Measurements from ENCODE around the gene PAFAH1B1.

DNA sequence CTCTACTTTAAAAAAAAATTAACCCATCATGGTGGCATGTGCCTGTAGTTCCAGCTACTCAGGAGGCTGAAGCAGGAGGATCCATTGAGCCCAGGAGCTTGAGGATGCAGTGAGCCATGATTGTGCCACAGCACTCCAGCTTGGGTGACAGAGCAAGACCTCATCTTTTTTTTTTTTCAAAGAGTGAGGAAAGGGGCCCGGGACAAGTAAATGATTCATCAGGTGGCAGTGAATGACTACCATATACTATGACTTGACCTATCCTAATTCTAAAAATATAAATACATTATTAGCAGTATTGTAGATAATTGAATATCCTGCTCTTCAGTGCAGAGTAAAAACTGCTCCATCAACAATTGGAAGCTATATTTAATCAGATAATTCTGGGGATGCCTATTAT is 62.8 kb downstream of the PAFAH1B1 start:
- TF ChIP-seq ZNF114 (tag by site-specific recombination; IDR thresholded peaks at IDR 0.05) = no peak
- TF ChIP-seq SETDB1 (IDR thresholded peaks at IDR 0.05; ENCODE audit: insufficient read length, low read length) = no peak
- TF ChIP-seq ZNF624 (tag by site-specific recombination; IDR thresholded peaks at IDR 0.05) = no peak
- no peak for TF ChIP-seq ZNF155 (tag by site-specific recombination; IDR thresholded peaks at IDR 0.05)
- TF ChIP-seq, protein P1, sequence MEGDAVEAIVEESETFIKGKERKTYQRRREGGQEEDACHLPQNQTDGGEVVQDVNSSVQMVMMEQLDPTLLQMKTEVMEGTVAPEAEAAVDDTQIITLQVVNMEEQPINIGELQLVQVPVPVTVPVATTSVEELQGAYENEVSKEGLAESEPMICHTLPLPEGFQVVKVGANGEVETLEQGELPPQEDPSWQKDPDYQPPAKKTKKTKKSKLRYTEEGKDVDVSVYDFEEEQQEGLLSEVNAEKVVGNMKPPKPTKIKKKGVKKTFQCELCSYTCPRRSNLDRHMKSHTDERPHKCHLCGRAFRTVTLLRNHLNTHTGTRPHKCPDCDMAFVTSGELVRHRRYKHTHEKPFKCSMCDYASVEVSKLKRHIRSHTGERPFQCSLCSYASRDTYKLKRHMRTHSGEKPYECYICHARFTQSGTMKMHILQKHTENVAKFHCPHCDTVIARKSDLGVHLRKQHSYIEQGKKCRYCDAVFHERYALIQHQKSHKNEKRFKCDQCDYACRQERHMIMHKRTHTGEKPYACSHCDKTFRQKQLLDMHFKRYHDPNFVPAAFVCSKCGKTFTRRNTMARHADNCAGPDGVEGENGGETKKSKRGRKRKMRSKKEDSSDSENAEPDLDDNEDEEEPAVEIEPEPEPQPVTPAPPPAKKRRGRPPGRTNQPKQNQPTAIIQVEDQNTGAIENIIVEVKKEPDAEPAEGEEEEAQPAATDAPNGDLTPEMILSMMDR (tag by site-specific recombination; IDR thresholded peaks at IDR 0.05) = no peak
- no peak for TF ChIP-seq ZNF354C (tag by site-specific recombination; IDR thresholded peaks at IDR 0.05; ENCODE audit: borderline replicate concordance, low read depth)

Measured in HEK293 (cell line).